ENCODE results near the gene SUCLG2. TPM values are rescaled to one million over a fixed set of nuclear protein-coding genes. Genes with fewer than 3 reads are reported as not detected.
A peak's percentile ranks its signal among the peaks of the same experiment; 100 is the strongest.

Gene SUCLG2
- total RNA-seq, 1 experiment from 2014 or later: 45.5 TPM

DNA sequence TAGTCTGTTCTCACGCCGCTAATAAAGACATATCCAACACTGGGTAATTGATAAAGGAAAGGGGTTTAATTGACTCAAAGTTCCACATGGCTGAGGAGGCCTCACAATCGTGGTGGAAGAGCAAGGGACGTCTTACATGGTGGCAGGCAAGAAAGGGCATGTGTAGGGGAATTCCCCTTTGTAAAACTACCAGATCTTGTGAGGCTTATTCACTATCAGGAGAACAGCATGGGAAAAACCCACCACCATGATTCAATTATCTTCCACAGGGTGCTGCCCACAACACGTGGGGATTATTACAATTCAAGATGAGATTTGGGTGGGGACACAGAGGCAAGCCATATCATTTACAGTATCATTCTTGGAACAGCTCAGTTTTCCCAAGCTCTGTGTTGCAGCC is 268.0 kb downstream of the SUCLG2 start:
- DNase-seq (ENCODE audit: low read depth): peak; percentile 5
- in situ Hi-C loops (cut with HindIII; ENCODE audit: low pct_unique_long_range_greater_than_20kb, low sequenced_read_pairs): no loop called here

DNA sequence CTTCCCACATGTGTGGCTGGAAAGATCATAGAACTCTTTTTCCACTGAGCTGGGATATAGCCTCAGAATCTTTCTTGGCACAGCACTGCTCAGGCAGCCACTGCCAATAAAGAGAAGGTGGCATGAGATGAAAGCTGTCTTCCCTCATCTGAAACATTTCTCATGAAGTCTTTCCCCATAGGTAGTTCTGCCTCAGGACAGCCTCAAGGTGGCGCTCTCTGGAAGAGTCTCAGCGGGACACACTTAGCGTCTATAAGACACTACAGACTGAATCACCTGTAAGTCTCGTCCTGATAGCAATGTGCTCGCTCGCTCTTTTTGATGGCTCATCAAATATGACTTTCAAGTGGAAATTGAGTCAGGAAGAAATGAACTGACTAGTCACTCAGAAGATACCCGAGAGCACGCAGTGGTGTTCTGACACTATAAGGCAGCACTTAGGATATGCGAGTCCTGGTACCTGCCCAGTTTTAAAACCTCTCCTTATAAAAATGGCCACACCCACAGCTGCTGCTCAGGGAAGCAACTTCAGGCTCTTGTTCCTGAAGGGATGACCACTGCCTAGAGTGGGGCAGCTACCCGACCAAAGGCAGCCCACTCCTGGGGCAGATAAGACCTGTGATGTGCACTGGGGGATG is 269.5 kb downstream of the SUCLG2 start:
- in situ Hi-C loops (cut with HindIII; ENCODE audit: low pct_unique_long_range_greater_than_20kb, low sequenced_read_pairs): no loop called here
- no peak for DNase-seq (ENCODE audit: low read depth)

DNA sequence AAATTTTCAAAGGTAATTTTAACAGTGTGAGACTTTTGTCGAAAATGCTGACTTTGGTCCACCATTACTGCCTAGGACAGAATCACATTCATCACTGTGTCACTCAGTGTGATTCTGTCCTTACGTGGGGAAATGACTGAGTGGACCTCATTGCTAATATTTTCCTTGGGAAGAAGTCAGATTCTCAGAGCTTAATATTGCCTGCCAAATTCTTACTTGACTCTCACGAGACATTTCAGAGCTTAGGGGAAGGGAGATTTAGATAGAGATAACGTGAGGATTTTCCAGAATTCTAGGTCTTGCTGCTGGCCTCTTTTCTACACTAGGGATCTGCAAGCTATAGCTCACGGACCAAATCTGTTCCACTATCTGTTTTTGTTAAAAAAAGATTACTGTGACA is 270.4 kb downstream of the SUCLG2 start:
- in situ Hi-C loops (cut with HindIII; ENCODE audit: low pct_unique_long_range_greater_than_20kb, low sequenced_read_pairs): no loop called here
- DNase-seq (ENCODE audit: low read depth): no peak

DNA sequence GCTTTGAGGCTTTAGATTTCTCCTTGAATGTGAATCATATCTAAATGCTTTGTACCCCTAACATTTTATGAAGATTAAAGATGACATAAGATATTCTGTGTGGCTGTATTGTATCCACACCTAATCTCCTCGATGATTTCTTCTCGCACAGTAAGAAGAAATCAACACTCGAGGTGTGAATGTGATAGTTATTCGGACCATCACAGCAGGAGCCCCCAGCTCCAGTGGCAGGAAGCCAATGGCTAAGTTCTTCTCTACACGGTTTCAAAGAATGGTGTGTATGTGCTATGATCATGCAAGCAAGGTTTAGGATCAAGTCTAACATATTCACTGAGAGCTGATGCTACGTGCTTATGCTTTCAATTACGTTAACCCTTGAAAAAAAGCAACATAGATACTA is 271.0 kb downstream of the SUCLG2 start:
- no peak for DNase-seq (ENCODE audit: low read depth)
- in situ Hi-C loops (cut with HindIII; ENCODE audit: low pct_unique_long_range_greater_than_20kb, low sequenced_read_pairs): no loop called here

DNA sequence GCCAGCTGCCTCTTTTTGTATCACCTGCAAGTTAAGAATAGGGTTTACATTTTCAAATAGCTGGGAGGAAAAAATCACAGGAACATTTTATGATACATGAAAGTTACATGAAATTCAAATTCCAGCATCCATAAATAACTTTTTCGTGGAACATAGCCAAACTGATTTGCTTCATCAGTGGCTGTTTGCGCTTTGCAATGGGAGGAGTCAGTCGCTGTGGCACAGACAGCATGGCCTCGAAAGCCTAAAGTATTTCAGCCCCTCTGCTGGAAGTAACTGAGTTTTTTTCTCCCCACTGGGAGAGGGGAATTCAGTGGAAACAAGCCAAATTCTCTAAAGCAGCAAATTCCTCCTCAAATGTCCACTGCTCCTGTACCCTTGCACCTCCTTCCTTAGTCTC is 271.9 kb downstream of the SUCLG2 start:
- DNase-seq (ENCODE audit: low read depth): no peak
- in situ Hi-C loops (cut with HindIII; ENCODE audit: low pct_unique_long_range_greater_than_20kb, low sequenced_read_pairs): no loop called here

DNA sequence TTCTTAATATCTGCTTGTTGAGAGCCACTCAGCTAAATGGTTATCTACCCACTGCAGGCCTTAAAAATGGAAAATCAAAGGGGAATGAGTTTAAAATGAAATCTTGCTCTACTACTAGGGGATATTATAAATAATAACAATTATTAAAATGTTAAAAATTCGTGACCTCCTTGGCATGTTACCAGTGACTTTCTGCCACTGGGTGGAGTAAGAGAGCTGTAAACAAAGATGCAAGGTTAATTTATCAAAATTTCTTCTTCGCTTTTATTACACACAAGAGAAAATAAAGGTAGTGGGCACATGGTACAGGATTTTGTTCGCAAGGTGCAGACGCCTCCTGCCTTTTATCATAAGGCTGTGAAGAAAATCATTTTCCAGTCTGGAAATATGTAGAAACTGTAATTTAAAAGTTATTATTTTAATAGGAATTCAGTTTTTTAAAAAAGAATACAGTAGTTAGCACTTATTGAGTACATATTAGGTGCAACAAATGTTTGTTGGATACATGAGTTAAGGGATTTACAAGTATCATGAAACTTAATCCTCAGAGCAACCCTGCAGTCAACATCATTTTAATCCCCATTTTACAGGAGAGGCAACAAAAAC is 272.6 kb downstream of the SUCLG2 start:
- in situ Hi-C loops (cut with HindIII; ENCODE audit: low pct_unique_long_range_greater_than_20kb, low sequenced_read_pairs): no loop called here
- no peak for DNase-seq (ENCODE audit: low read depth)

DNA sequence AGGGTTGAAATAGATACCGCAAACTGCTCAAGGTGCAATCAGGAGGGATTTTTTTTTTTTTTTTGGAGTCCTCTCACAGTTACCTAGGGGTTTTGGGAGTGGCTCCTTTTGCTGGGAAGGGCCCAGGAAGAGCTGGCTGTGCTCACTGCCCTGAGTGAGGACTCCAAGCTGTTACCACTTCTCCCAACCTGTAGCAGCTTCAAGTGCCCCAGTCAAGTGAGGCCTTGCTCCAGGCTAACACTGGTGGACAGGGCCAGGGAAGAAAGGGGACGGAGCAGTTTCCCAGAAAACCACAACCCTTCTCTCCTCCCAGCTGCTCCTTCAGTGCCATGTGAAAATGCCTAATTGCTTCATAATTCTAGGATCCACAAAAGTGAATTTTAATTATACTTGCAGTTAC is 274.3 kb downstream of the SUCLG2 start:
- DNase-seq (ENCODE audit: low read depth): no peak
- in situ Hi-C loops (cut with HindIII; ENCODE audit: low pct_unique_long_range_greater_than_20kb, low sequenced_read_pairs): no loop called here

DNA sequence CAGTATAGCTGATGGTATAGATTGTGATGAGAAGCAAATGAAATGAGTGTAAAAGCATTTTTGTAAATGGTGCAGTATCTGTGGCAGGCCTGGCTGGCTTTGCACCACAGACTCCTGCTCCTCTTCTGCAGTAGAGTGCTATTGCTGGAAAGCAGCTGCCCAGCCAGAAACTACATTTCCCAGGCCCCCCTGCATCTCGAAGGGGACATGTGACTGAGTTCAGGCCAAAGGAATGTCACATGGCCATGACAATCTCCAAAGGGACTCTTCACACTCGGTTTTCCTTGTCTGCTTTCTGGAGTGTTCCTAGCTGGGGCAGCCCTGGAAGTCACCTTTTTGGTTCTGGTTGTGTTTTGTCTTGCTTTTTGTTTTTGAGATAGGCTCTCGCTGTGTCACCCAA is 277.1 kb downstream of the SUCLG2 start:
- in situ Hi-C loops (cut with HindIII; ENCODE audit: low pct_unique_long_range_greater_than_20kb, low sequenced_read_pairs): no loop called here
- no peak for DNase-seq (ENCODE audit: low read depth)

DNA sequence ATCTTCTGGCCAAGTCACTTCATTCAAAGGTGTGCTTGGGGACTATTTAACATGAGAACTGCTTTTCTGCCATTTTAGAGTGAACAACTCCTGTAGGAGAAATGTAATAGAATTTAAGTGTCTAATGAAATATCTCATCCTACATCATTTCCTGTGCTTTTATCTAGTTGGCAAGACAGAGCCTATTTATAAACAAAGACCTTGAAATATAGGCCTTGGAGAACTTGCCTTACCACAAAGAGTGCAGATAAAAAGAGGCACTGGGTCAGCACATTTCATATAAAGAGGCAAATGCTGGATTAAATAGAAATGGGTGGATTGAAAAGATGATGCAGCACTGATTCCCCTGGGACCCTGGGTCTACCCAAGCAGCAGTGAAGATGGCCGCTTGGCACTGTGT is 278.0 kb downstream of the SUCLG2 start:
- DNase-seq (ENCODE audit: low read depth): no peak
- in situ Hi-C loops (cut with HindIII; ENCODE audit: low pct_unique_long_range_greater_than_20kb, low sequenced_read_pairs): no loop called here

DNA sequence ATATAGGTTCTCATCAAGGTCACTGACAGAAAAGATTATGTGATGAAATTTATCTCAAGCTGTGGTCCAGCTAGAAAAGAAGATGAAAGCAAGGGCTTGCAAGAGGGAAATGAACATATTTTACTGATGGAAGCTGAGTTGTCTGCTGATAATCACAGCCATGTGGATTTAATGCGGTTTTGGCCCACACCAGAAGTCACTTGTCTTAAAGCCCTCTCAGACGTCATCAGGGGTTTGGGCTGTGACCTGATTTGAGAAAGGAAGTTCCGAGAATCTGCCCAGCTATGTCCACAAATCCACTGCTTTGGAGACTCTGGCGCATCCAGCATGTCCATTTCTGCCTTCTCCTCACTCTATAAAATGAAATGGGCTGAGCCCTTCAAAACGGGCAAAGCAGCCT is 278.4 kb downstream of the SUCLG2 start:
- DNase-seq (ENCODE audit: low read depth): no peak
- in situ Hi-C loops (cut with HindIII; ENCODE audit: low pct_unique_long_range_greater_than_20kb, low sequenced_read_pairs): no loop called here

DNA sequence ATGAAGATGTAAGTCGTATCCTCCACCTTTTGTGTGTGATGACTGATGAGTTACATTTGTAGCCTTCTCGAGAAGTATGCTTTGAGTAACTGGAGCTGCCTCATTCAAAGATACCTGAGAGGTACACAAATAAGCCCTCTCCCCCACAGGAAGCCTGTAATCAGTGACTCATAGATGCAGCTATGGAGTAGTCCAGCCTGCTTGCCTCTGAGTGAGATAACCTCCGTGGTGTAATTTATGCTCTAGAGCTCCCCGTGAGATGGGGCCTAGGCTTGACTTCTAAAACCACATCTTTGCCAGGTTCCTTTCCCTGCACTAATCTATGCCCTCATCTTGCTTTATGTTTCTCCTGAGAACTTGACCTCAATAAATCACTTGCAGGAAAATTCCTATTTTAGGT is 291.7 kb downstream of the SUCLG2 start:
- DNase-seq (ENCODE audit: low read depth): no peak
- in situ Hi-C loops (cut with HindIII; ENCODE audit: low pct_unique_long_range_greater_than_20kb, low sequenced_read_pairs): no loop called here

DNA sequence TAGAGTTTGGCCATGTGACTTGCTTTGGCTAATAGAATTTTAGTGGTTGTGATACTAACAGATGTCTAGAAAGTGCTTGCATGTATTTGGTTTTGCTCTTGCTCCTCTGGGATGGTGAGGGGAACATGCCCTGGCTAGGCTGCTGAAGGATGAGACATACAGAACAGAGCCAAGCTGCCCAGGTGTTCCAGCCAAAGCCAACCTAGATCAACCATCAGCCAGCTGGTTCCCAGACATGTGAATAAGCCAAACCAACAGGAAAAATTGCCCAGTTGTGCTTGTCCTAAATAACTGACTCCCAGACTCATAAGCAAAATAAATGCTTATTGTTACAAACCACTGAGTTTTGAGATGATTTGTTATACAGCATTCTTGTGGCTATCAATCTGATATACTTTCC is 292.6 kb downstream of the SUCLG2 start:
- no peak for DNase-seq (ENCODE audit: low read depth)
- in situ Hi-C loops (cut with HindIII; ENCODE audit: low pct_unique_long_range_greater_than_20kb, low sequenced_read_pairs): no loop called here

DNA sequence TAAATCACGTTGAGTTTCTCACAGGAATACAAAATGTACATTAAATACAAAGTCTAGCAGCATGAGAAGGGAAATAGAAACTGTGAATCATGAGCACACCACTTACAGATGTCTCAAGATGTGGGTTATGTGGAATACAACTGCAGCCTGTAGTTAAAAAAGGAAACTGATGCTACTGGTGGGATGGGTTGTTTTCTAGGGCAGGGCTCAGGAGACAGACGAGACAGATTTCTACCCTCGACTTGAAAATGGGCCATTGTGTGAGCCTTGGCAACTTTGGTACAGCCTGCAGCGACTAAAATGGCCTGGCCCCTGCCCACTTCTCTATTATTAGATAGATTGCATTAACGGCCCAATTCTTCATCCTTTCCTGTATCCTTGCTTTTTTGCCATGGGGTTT is 293.1 kb downstream of the SUCLG2 start:
- in situ Hi-C loops (cut with HindIII; ENCODE audit: low pct_unique_long_range_greater_than_20kb, low sequenced_read_pairs): no loop called here
- no peak for DNase-seq (ENCODE audit: low read depth)

DNA sequence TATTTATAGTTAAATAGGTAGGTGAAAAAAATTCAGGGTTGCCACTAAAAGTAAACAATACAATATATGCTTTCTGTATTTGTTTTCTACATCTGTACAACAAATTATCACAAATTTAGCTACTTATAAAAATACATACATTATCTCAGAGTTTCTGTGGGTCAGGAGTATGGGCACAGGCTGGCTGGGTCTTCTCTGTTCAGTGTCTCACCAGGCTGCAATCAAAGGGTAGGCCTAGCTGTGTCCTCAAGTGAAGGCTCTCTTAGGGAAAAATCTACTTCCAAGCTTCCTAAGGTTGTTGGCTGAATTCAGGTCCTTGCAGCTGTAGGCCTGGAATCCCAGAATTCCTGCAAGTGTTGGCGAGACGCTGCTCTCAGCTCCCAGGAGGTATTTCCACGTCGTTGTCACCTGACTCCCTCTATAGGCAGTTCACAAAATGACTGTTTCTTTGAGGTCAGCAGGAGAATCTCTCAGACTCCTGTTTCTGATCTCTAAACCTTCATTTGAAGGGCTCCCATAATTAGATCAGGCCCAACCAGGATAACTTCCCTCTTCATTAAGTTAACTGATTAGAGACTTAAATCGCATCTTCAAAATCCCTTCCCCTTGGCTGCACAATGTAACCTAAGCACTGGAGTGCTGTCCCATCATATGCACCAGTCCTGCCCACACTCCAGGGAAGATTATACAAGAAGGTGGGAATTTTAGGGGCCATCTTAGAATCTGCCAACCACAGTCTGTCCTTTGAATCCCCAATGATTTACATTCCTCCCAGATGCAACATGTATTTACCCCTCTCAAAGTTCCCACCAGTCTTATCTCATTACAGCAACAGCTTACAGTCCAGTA is 296.6 kb downstream of the SUCLG2 start:
- peak; percentile 12 for DNase-seq (ENCODE audit: low read depth)
- in situ Hi-C loops (cut with HindIII; ENCODE audit: low pct_unique_long_range_greater_than_20kb, low sequenced_read_pairs): no loop called here

DNA sequence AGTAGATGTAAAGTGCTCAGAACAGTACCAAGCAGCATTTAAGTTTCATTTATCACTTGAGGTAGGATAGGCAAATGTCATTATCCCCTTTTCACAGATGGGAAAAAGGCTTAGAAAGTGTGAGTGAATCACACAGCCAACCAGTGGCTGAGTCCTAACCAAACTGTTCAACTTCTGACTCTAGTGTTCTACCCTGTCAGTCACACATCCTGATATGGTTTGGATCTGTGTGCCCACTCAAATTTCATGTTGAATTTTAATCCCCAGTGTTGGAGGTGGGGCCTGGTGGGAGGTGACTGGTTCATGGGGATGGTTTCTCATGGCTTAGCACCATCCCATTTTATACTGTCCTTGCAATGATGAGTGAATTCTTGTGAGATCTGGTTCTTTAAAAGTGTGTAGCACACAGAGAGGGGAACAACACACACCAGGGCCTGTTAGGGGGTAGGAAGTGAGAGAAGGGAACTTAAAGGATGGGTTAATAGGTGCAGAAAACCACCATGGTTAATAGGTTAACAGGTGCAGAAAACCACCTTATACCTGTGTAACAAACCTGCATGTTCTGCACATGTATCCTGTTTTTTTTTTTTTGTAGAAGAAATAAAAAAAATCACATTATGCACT is 304.7 kb downstream of the SUCLG2 start:
- in situ Hi-C loops (cut with HindIII; ENCODE audit: low pct_unique_long_range_greater_than_20kb, low sequenced_read_pairs): no loop called here
- peak; percentile 47 for DNase-seq (ENCODE audit: low read depth)

DNA sequence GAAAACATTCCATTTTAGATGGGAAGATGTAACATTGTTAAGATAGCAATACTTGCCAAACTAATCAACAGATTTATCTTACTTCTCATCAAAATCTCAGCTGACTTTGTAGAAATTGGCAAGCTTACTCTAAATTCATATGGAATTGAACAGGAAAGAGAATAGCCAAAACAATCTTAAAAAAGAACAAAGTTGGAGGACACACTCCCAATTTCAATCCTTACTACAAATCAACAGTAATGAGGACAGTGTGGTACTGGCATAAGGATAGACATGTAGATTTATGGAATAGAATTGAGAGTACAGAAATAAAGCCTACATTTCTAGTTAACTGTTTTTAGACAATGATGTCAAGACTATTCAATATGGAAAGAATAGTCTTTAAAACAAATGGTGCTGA is 308.3 kb downstream of the SUCLG2 start:
- in situ Hi-C loops (cut with HindIII; ENCODE audit: low pct_unique_long_range_greater_than_20kb, low sequenced_read_pairs): no loop called here
- DNase-seq (ENCODE audit: low read depth): no peak

DNA sequence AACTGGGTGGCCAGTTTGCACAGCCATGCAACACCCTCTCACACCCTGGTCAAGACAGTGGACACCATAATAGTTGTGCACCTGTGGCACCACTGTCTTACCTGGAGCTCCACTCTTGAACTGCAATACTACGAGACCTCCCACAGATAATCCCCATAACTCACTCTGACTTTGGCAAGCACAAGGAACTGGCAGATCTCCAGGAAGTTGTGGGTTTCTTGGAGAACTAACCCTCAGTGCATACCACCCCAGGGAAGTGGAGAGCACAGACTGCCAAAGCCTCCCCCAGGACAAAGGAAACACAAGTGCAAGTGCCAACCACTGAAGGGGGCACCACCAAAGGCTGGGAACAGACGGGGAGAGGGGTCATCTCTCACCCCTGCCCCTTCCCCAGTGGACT is 318.6 kb downstream of the SUCLG2 start:
- DNase-seq (ENCODE audit: low read depth): no peak
- in situ Hi-C loops (cut with HindIII; ENCODE audit: low pct_unique_long_range_greater_than_20kb, low sequenced_read_pairs): no loop called here

DNA sequence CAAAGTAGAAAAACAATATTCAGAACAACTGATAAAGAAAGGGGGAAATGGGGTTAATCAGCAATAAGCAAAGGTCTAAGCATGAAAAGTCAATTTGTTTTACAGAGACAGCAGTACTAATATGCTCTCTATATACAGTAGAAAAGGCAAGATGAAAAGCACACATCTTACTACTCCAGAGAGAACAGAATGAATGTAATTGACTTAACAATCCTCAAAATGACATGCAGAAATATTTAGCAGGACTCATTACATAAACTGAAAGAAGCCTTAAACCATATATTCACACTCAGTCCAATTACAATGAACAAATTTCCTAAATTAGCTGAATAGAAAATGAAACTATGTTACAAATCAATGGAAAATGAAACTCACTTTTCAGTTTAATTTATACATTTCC is 319.8 kb downstream of the SUCLG2 start:
- in situ Hi-C loops (cut with HindIII; ENCODE audit: low pct_unique_long_range_greater_than_20kb, low sequenced_read_pairs): no loop called here

DNA sequence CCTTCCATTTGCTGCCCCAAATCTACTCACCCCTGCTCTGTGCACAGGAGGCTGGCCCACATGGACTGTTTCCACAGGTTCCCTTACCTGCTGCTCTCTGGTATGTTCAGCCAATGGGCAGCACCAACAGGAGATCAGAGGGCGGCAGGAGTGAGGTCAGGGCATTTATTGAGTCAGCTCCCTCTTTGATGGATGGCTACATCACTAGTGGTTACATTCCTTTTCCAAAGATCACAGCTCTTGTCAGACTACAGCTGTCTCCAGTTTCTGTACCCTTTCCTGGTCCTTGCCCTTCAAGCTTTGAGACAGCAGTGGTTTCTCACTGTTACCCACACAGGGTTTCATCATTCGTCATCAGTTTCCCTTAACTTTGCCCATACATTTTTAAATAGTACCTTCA is 325.1 kb downstream of the SUCLG2 start:
- in situ Hi-C loops (cut with HindIII; ENCODE audit: low pct_unique_long_range_greater_than_20kb, low sequenced_read_pairs): no loop called here
- no peak for DNase-seq (ENCODE audit: low read depth)

More for the DNA sequence above, 319.8 kb downstream of the SUCLG2 start:
- DNase-seq (ENCODE audit: low read depth): no peak
